ENCODE results near the gene SLC26A3. TPM values are rescaled to one million over a fixed set of nuclear protein-coding genes. Genes with fewer than 3 reads are reported as not detected.

SLC26A3 gene
- total RNA-seq, 1 donor from 2014 or later = not detected

Other genes with a start within 250 kb of the SLC26A3 start
- gene COG5, start 239.3 kb downstream of the SLC26A3 start, total RNA-seq = 54.0 TPM
- gene DUS4L, start 239.3 kb downstream of the SLC26A3 start, total RNA-seq = 6.6 TPM
- gene BCAP29, start 223.0 kb downstream of the SLC26A3 start, total RNA-seq = 114 TPM
- 0.40 TPM for gene SLC26A4, start 142.4 kb downstream of the SLC26A3 start, total RNA-seq
- gene CBLL1, start 59.1 kb downstream of the SLC26A3 start, total RNA-seq = 24.8 TPM
- gene DLD, start 88.0 kb upstream of the SLC26A3 start, total RNA-seq = 314 TPM
- gene LAMB1, start 199.9 kb upstream of the SLC26A3 start, total RNA-seq = 56.1 TPM

All from left ventricle myocardium superior (tissue), 1 donor.